ENCODE measurements around the gene MYO3A. TPM values are rescaled to one million over a fixed set of nuclear protein-coding genes. Genes with fewer than 3 reads are reported as not detected.

The MYO3A gene
- total RNA-seq, 1 experiment from 2014 or later: not detected

GRCh38 chr10:26215396-26215934 lies 281.4 kb downstream of the MYO3A start:
- H3K4me1 ChIP-seq (ENCODE audit: control insufficient read depth in 1 of 2, insufficient read depth in 2 of 2, low read length in 2 of 2): no peaks in the 10 kb centered on the region
- ATAC-seq (no peak), DNase-seq (ENCODE audit: low read depth, low spot score) (no peak)
- no peaks in the 10 kb centered on the region for H3K9me3 ChIP-seq (ENCODE audit: control insufficient read depth in 1 of 2, insufficient read depth in 1 of 2, low read depth in 1 of 2, low read length in 2 of 2)
- no peak overlapping the region for H3K9ac ChIP-seq (ENCODE audit: low read length)
- no peaks in the 10 kb centered on the region for H3K79me2 ChIP-seq (ENCODE audit: insufficient read depth, low read length)
- no peak overlapping the region for H3K4me3 ChIP-seq (replicated peaks in 1 of 2; ENCODE audit: low read depth in 1 of 2, low read length in 2 of 2)
- H3K9me2 ChIP-seq (ENCODE audit: insufficient read depth): no peaks in the 10 kb centered on the region
- H3K27me3 ChIP-seq (ENCODE audit: insufficient read depth, low read length): peaks cover 9% of the 10 kb centered on the region
- ChIA-PET CTCF (no interaction called here), POLR2A (no interaction called here), RAD21 (ENCODE audit: low non-redundant PET in 1 of 2, low total read pairs in 2 of 2, uncharacterized antibody in 2 of 2, unreplicated experiment in 2 of 2) (no interaction called here)
- no peak overlapping the region for H3K4me2 ChIP-seq (ENCODE audit: low read length)
- TF ChIP-seq MAX (IDR thresholded peaks at IDR 0.05): no peak
- no peak for TF ChIP-seq CEBPB (IDR thresholded peaks at IDR 0.05; ENCODE audit: low read depth)
- TF ChIP-seq, protein P1, sequence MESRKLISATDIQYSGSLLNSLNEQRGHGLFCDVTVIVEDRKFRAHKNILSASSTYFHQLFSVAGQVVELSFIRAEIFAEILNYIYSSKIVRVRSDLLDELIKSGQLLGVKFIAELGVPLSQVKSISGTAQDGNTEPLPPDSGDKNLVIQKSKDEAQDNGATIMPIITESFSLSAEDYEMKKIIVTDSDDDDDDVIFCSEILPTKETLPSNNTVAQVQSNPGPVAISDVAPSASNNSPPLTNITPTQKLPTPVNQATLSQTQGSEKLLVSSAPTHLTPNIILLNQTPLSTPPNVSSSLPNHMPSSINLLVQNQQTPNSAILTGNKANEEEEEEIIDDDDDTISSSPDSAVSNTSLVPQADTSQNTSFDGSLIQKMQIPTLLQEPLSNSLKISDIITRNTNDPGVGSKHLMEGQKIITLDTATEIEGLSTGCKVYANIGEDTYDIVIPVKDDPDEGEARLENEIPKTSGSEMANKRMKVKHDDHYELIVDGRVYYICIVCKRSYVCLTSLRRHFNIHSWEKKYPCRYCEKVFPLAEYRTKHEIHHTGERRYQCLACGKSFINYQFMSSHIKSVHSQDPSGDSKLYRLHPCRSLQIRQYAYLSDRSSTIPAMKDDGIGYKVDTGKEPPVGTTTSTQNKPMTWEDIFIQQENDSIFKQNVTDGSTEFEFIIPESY (IDR thresholded peaks at IDR 0.05; ENCODE audit: extremely low read depth, insufficient replicate concordance, low read length): no peak
- TF ChIP-seq ZFX (IDR thresholded peaks at IDR 0.05): no peak
- TF ChIP-seq EZH2 (IDR thresholded peaks at IDR 0.05): no peak
- no peak for TF ChIP-seq JUND (IDR thresholded peaks at IDR 0.05)
- TF ChIP-seq SRF (IDR thresholded peaks at IDR 0.05; ENCODE audit: low read depth): no peak
- TF ChIP-seq CTCF (IDR thresholded peaks at IDR 0.05 in 2 of 3, conservative IDR thresholded peaks at IDR 0.05 in 1 of 3; ENCODE audit: borderline replicate concordance in 1 of 3, insufficient read depth in 1 of 3, low read depth in 2 of 3, low read length in 2 of 3): no peak
- TF ChIP-seq RAD21 (IDR thresholded peaks at IDR 0.05; ENCODE audit: low read depth): no peak
- TF ChIP-seq POLR2AphosphoS5 (IDR thresholded peaks at IDR 0.05; ENCODE audit: low read depth, low read length): no peak
- TF ChIP-seq EGR1 (IDR thresholded peaks at IDR 0.05; ENCODE audit: low read depth): no peak
- TF ChIP-seq CBX3 (IDR thresholded peaks at IDR 0.05; ENCODE audit: low read depth): no peak
- TF ChIP-seq ZNF274 (IDR thresholded peaks at IDR 0.05; ENCODE audit: low read depth, low read length): no peak
- no peak for TF ChIP-seq ELF1 (IDR thresholded peaks at IDR 0.05; ENCODE audit: borderline replicate concordance, low read depth)
- TF ChIP-seq ATF3 (IDR thresholded peaks at IDR 0.05): no peak
- TF ChIP-seq POLR2A (IDR thresholded peaks at IDR 0.05; ENCODE audit: borderline replicate concordance, extremely low read depth, insufficient read depth, insufficient read length): no peak
- BruUV-seq (replicated peaks): no TSS peak
- H2AFZ ChIP-seq (ENCODE audit: low read depth, low read length, poor library complexity, severe bottlenecking): no peak overlapping the region
- intact Hi-C loops (cut with micrococcal nuclease): no loop called here
- no peak overlapping the region for H3K27ac ChIP-seq (ENCODE audit: low read depth, low read length)
- H3K36me3 ChIP-seq (ENCODE audit: control insufficient read depth in 1 of 2, insufficient read depth in 2 of 2, low read length in 2 of 2): no peaks in the 10 kb centered on the region
- no peaks in the 10 kb centered on the region for H4K20me1 ChIP-seq (ENCODE audit: insufficient read depth)

Data from HCT116 (cell line).